PC-9 (cell line): Measurements from ENCODE around the gene XIRP1. TPM values are rescaled to one million over a fixed set of nuclear protein-coding genes. Genes with fewer than 3 reads are reported as not detected.

Experiments used
- BruUV-seq: library from RNA; stranded (reverse); fragments of 400-500 nt; replicated peaks from 2 replicates; lab custom pipeline; 2021; lab: Mats Ljungman, UMichigan
- CTCF ChIA-PET: fragments of 300-600 bp; sonication (Branson Sonifier 250); formaldehyde crosslinking; loops from one replicate; lab custom pipeline; 2022; ENCODE audit warnings: antibody characterized with exemption; lab: Charles Lee
- POLR2A ChIA-PET: fragments of 300-600 bp; sonication (Branson Sonifier 250); formaldehyde crosslinking; loops from one replicate; lab custom pipeline; 2022; ENCODE audit warnings: antibody characterized with exemption; ENCODE audit not compliant: unreplicated experiment; lab: Charles Lee
- DNase-seq, 2 experiments: peaks; one replicate each; pipeline versions ENCODE4 v3.0.0 to v3.0.0-alpha.2; 2015 to 2022; ENCODE audit warnings: mixed read lengths in 1 of 2
- H2AFZ ChIP-seq: fragments of 200-600 bp; sonication (generic); 2 replicates; pipeline ENCODE4 v1.8.1; 2017; ENCODE audit warnings: antibody characterized with exemption
- H3F3A ChIP-seq: fragments of 200-600 bp; sonication (generic); 2 replicates; pipeline ENCODE4 v1.8.1; 2017; ENCODE audit warnings: antibody characterized with exemption, mild to moderate bottlenecking, low read depth; ENCODE audit not compliant: insufficient read depth
- H3K27ac ChIP-seq: fragments of 200-600 bp; sonication (generic); 2 replicates; pipeline ENCODE4 v1.6.1; 2016; ENCODE audit warnings: mixed run types
- H3K27me3 ChIP-seq: fragments of 200-600 bp; sonication (generic); 2 replicates; pipeline ENCODE4 v1.6.1; 2016; ENCODE audit warnings: low read depth, mixed run types; ENCODE audit not compliant: insufficient read depth
- H3K36me3 ChIP-seq: fragments of 200-600 bp; sonication (generic); 2 replicates; pipeline ENCODE4 v1.6.1; 2016; ENCODE audit warnings: low read depth, mixed run types
- H3K4me1 ChIP-seq: fragments of 200-600 bp; sonication (generic); replicated peaks from 2 replicates; pipeline ENCODE4 v1.6.1; 2016; ENCODE audit warnings: mixed run types; ENCODE audit not compliant: insufficient read depth
- H3K4me2 ChIP-seq: fragments of 200-600 bp; sonication (generic); 2 replicates; pipeline ENCODE4 v1.6.1; 2017; ENCODE audit warnings: mixed run types
- H3K4me3 ChIP-seq: fragments of 200-600 bp; sonication (generic); 2 replicates; pipeline ENCODE4 v1.6.1; 2016; ENCODE audit warnings: mixed run types
- H3K79me2 ChIP-seq: fragments of 200-600 bp; sonication (generic); 2 replicates; pipeline ENCODE4 v1.6.1; 2017; ENCODE audit warnings: low read depth, mixed run types
- H3K9me2 ChIP-seq: fragments of 200-600 bp; sonication (generic); 2 replicates; pipeline ENCODE4 v1.8.1; 2017; ENCODE audit warnings: mild to moderate bottlenecking; ENCODE audit not compliant: insufficient read depth
- H3K9me3 ChIP-seq: fragments of 200-600 bp; sonication (generic); 2 replicates; pipeline ENCODE4 v1.8.1; 2016; ENCODE audit warnings: low read depth; ENCODE audit not compliant: insufficient read depth
- H4K20me1 ChIP-seq: fragments of 200-600 bp; sonication (generic); 2 replicates; pipeline ENCODE4 v1.8.1; 2017; ENCODE audit not compliant: insufficient read depth
- EZH2 ChIP-seq: fragments of 200-600 bp; sonication (generic); IDR thresholded peaks from 2 replicates; pipeline ENCODE4 v1.8.0; 2017; ENCODE audit warnings: antibody characterized with exemption, low read depth
- intact Hi-C: fragments of 100-400 bp; cut with micrococcal nuclease; formaldehyde crosslinking; loops from one replicate; pipeline ENCODE4 v1.10.0; 2022; ENCODE audit not compliant: unreplicated experiment
- total RNA-seq: library from RNA; stranded (reverse); gene quantifications from 2 replicates; pipeline ENCODE4 v1.2.3, GENCODE V29; 2021
- TF ChIP-seq, protein P1 (sequence below): fragments of 200-600 bp; sonication (generic); conservative IDR thresholded peaks from 2 replicates; pipeline ENCODE4 v1.6.1; 2017; ENCODE audit warnings: mixed run types, antibody characterized with exemption, mild to moderate bottlenecking, moderate library complexity

The XIRP1 gene
- total RNA-seq, 1 experiment from 2014 or later: not detected

DNA sequence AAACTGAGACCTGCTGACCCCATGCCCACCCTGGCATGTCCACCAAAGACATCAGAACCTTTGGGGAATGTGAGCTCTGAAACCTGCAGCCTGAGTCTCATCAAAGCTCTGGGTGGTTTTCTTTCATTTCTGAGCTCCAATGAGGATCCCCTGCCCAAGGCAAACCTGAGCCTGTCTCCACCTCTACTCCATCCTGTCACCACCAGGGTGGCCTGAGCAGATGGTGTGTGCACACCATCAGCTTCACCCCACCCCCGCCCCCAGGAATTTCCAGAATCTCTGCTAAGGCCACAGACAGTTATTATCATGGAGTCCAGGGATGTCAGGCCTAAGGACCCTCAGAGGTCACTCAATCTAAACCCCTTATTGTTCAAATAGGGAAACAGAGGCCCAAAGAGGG lies 1.3 kb downstream of the XIRP1 start:
- CTCF ChIA-PET: interaction anchor here (0.6 to 1.2 kb wide), 2 partner anchors 64 to 94 kb away, joined by 3 to 5 read pairs; no protein-coding TSS in a partner anchor
- Histone ChIP-seq H3K36me3 (no peaks in the 10 kb centered on the region), H3K4me1 (no peaks in the 10 kb centered on the region), H3K4me2 (no peak overlapping the region), H3K27ac (no peak overlapping the region), H3K9me2 (no peaks in the 10 kb centered on the region), H3K4me3 (no peak overlapping the region), H3K27me3 (no peaks in the 10 kb centered on the region), H3K9me3 (no peaks in the 10 kb centered on the region), H3F3A (no peaks in the 10 kb centered on the region), H2AFZ (no peak overlapping the region), H4K20me1 (no peaks in the 10 kb centered on the region), H3K79me2 (no peaks in the 10 kb centered on the region)
- no peak for TF ChIP-seq EZH2
- TF ChIP-seq, protein P1, sequence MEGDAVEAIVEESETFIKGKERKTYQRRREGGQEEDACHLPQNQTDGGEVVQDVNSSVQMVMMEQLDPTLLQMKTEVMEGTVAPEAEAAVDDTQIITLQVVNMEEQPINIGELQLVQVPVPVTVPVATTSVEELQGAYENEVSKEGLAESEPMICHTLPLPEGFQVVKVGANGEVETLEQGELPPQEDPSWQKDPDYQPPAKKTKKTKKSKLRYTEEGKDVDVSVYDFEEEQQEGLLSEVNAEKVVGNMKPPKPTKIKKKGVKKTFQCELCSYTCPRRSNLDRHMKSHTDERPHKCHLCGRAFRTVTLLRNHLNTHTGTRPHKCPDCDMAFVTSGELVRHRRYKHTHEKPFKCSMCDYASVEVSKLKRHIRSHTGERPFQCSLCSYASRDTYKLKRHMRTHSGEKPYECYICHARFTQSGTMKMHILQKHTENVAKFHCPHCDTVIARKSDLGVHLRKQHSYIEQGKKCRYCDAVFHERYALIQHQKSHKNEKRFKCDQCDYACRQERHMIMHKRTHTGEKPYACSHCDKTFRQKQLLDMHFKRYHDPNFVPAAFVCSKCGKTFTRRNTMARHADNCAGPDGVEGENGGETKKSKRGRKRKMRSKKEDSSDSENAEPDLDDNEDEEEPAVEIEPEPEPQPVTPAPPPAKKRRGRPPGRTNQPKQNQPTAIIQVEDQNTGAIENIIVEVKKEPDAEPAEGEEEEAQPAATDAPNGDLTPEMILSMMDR: no peak
- POLR2A ChIA-PET: interaction anchor here (0.6 kb wide), 1 partner anchor 65 kb away, joined by 3 read pairs; no protein-coding TSS in a partner anchor
- no peak for DNase-seq
- no TSS peak for BruUV-seq
- intact Hi-C loops: loop anchor here (5.0 kb wide), 1 partner anchor 186 kb away; no protein-coding TSS in a partner anchor

DNA sequence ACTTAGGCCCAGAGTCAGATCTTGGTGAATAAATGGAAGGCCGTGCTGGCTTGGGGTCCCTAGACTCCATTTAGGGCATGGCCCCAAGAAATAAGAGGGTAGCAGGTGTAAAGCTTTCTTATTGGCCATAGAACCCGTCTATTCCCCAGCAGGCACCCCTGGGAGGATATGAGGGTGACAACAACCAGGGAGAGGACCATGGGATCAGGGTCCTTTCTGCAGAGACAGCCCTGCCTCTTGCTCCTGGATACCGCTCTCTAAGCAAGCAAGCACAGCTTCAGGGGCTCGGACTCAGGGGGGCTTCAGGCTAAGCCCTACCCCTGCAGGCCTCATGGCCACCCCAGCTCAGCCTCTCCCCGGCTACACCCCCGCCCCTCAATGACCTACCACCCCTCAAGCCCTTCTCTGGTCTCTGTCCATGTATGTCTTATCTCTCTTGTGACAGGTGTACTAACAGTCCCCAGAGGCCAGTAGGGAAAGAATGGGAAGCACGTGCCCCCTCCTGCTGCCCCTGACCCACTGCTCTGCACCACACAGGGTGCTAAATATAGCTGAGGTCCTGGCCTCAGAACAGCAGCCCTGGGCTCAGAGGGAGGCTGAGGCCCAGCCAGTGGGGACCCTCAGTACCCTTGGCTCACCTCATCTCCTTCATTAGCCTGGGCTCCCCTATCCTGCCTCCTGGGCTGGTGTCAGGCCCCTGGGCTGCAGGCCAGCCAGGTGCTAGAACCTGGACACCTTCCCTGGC lies 1.9 kb downstream of the XIRP1 start:
- no peak for DNase-seq
- no peaks in the 10 kb centered on the region for H3K9me2 ChIP-seq
- BruUV-seq: no TSS peak
- ChIA-PET CTCF (interaction anchor here (1.2 kb wide), 1 partner anchor 98 kb away, joined by 9 read pairs; no protein-coding TSS in a partner anchor), POLR2A (interaction anchor here (0.6 kb wide), 1 partner anchor 65 kb away, joined by 3 read pairs; no protein-coding TSS in a partner anchor)
- no peak overlapping the region for H3K27ac ChIP-seq
- no peak overlapping the region for H2AFZ ChIP-seq
- no peak overlapping the region for H3K4me2 ChIP-seq
- H4K20me1 ChIP-seq: no peaks in the 10 kb centered on the region
- H3K4me1 ChIP-seq: no peaks in the 10 kb centered on the region
- H3K27me3 ChIP-seq: no peaks in the 10 kb centered on the region
- no peaks in the 10 kb centered on the region for H3F3A ChIP-seq
- TF ChIP-seq EZH2: no peak
- TF ChIP-seq, protein P1: no peak
- H3K9me3 ChIP-seq: no peaks in the 10 kb centered on the region
- H3K4me3 ChIP-seq: no peak overlapping the region
- intact Hi-C loops: loop anchor here (5.0 kb wide), 1 partner anchor 187 kb away; no protein-coding TSS in a partner anchor
- H3K36me3 ChIP-seq: no peaks in the 10 kb centered on the region
- H3K79me2 ChIP-seq: no peaks in the 10 kb centered on the region

DNA sequence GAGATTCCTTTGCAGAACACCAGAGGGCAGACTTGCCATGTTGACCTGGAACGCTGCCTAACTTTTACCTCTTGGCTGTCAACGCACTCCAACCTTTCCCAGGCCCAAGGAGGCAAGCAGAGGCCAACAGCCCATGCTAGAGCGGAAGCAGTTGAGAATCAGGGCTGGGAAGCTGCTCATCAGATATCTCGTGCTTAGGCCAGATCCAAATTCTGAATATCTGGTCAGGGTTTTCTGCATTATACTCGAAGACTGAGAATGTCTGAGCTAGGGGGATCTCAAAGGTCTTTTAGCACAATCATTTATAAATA lies 2.5 kb downstream of the XIRP1 start:
- H3K4me3 ChIP-seq: no peak overlapping the region

More for the DNA sequence above, 2.5 kb downstream of the XIRP1 start:
- intact Hi-C loops: loop anchor here (1.0 to 5.0 kb wide), 3 partner anchors 64 to 187 kb away; no protein-coding TSS in a partner anchor
- Histone ChIP-seq H4K20me1 (no peaks in the 10 kb centered on the region), H3K9me3 (no peaks in the 10 kb centered on the region), H3K27me3 (no peaks in the 10 kb centered on the region), H3K27ac (no peak overlapping the region), H3K4me1 (no peaks in the 10 kb centered on the region), H2AFZ (no peak overlapping the region), H3K36me3 (no peaks in the 10 kb centered on the region), H3F3A (no peaks in the 10 kb centered on the region), H3K9me2 (no peaks in the 10 kb centered on the region), H3K4me2 (no peak overlapping the region), H3K79me2 (no peaks in the 10 kb centered on the region)
- POLR2A ChIA-PET: interaction anchor here (0.6 kb wide), 1 partner anchor 33 kb away, joined by 3 read pairs; no protein-coding TSS in a partner anchor
- BruUV-seq: no TSS peak
- no peak for TF ChIP-seq EZH2
- TF ChIP-seq, protein P1: peak; percentile 77
- DNase-seq: peak; percentile 47 to 51
- CTCF ChIA-PET: interaction anchor here (0.5 to 1.2 kb wide), 2 partner anchors 99 to 655 kb away, joined by 4 to 9 read pairs; no protein-coding TSS in a partner anchor
